ENCODE data around the gene IFT172.

DNA sequence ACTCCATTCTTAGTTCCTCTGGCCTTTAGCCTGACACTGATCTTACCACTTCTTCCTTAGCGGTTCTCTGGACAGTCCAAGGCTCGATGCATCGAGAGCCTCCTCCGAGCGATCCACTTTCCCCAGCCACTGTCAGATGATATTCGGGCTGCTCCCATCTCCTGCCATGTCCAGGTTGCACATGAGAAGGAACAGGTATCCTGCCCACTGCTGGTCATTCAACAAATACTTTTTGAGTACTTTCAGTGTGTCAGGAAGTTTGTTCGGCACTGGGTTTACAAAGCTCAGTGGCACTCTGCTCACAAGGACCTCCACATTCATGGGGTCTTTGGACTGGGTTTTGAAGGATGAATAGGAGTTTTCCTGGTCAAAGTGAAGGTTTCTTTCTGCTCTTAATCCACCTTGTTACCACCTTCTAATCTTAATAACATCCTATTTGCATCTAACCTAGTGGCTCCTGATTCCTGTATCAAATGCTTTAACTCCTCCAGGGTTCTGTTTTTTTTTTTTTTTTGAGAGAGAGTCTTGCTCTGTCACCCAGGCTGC lies 32.9 kb upstream of the IFT172 start:
- TF ChIP-seq POLR2AphosphoS5 (IDR thresholded peaks at IDR 0.05; ENCODE audit: low read depth, low read length) (no peak), TAF1 (IDR thresholded peaks at IDR 0.05; ENCODE audit: borderline replicate concordance, insufficient read depth, low read length) (no peak), SIN3A (IDR thresholded peaks at IDR 0.05; ENCODE audit: borderline replicate concordance, insufficient read depth, low read length) (no peak), FOXP2 (optimal IDR thresholded peaks at IDR 0.05; ENCODE audit: borderline replicate concordance, extremely low read depth, extremely low read length, insufficient read depth) (no peak)
- TF ChIP-seq, protein P1, sequence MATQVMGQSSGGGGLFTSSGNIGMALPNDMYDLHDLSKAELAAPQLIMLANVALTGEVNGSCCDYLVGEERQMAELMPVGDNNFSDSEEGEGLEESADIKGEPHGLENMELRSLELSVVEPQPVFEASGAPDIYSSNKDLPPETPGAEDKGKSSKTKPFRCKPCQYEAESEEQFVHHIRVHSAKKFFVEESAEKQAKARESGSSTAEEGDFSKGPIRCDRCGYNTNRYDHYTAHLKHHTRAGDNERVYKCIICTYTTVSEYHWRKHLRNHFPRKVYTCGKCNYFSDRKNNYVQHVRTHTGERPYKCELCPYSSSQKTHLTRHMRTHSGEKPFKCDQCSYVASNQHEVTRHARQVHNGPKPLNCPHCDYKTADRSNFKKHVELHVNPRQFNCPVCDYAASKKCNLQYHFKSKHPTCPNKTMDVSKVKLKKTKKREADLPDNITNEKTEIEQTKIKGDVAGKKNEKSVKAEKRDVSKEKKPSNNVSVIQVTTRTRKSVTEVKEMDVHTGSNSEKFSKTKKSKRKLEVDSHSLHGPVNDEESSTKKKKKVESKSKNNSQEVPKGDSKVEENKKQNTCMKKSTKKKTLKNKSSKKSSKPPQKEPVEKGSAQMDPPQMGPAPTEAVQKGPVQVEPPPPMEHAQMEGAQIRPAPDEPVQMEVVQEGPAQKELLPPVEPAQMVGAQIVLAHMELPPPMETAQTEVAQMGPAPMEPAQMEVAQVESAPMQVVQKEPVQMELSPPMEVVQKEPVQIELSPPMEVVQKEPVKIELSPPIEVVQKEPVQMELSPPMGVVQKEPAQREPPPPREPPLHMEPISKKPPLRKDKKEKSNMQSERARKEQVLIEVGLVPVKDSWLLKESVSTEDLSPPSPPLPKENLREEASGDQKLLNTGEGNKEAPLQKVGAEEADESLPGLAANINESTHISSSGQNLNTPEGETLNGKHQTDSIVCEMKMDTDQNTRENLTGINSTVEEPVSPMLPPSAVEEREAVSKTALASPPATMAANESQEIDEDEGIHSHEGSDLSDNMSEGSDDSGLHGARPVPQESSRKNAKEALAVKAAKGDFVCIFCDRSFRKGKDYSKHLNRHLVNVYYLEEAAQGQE (IDR thresholded peaks at IDR 0.05; ENCODE audit: insufficient read depth in 1 of 2, low read depth in 2 of 2, low read length in 2 of 2), result no peak
